Osteocyte (in vitro differentiated cells): Measurements from ENCODE around the gene SPATS1. TPM values are rescaled to one million over a fixed set of nuclear protein-coding genes. Genes with fewer than 3 reads are reported as not detected.
A peak's percentile ranks its signal among the peaks of the same experiment; 100 is the strongest.

Experiments
- DNase-seq: peaks from one replicate; pipeline ENCODE4 v3.0.0; 2021; ENCODE audit warnings: mixed read lengths; ENCODE audit not compliant: unreplicated experiment; ENCODE audit errors: extremely low spot score
- H3K27ac Mint-ChIP-seq: one replicate; pipeline ENCODE4 v1.8.0; 2021; ENCODE audit warnings: mild to moderate bottlenecking, mixed read lengths; ENCODE audit not compliant: unreplicated experiment
- H3K27me3 Mint-ChIP-seq: one replicate; pipeline ENCODE4 v1.8.0; 2021; ENCODE audit warnings: mixed read lengths; ENCODE audit not compliant: unreplicated experiment
- H3K36me3 Mint-ChIP-seq: one replicate; pipeline ENCODE4 v1.8.0; 2021; ENCODE audit warnings: mixed read lengths; ENCODE audit not compliant: unreplicated experiment
- H3K4me1 Mint-ChIP-seq: one replicate; pipeline ENCODE4 v1.8.0; 2021; ENCODE audit warnings: mixed read lengths; ENCODE audit not compliant: unreplicated experiment
- H3K4me3 Mint-ChIP-seq: one replicate; pipeline ENCODE4 v1.8.0; 2021; ENCODE audit warnings: mild to moderate bottlenecking, moderate library complexity, mixed read lengths; ENCODE audit not compliant: unreplicated experiment
- H3K9me3 Mint-ChIP-seq: one replicate; pipeline ENCODE4 v1.8.0; 2021; ENCODE audit warnings: mixed read lengths; ENCODE audit not compliant: unreplicated experiment
- total RNA-seq: library from RNA; stranded (reverse); gene quantifications from 2 replicates; pipeline ENCODE4 v1.2.1, GENCODE V29; 2021
- TF ChIP-seq, protein P1 (sequence below): fragments of 200-600 bp; sonication (generic); IDR thresholded peaks from 2 replicates; pipeline ENCODE4 v1.5.0; 2021; ENCODE audit warnings: antibody characterized with exemption, mild to moderate bottlenecking, moderate library complexity

SPATS1 gene
- total RNA-seq, 1 donor from 2014 or later = not detected

- no peak for DNase-seq
- H3K4me3 Mint-ChIP-seq = no peak overlapping the region
- TF ChIP-seq, protein P1, sequence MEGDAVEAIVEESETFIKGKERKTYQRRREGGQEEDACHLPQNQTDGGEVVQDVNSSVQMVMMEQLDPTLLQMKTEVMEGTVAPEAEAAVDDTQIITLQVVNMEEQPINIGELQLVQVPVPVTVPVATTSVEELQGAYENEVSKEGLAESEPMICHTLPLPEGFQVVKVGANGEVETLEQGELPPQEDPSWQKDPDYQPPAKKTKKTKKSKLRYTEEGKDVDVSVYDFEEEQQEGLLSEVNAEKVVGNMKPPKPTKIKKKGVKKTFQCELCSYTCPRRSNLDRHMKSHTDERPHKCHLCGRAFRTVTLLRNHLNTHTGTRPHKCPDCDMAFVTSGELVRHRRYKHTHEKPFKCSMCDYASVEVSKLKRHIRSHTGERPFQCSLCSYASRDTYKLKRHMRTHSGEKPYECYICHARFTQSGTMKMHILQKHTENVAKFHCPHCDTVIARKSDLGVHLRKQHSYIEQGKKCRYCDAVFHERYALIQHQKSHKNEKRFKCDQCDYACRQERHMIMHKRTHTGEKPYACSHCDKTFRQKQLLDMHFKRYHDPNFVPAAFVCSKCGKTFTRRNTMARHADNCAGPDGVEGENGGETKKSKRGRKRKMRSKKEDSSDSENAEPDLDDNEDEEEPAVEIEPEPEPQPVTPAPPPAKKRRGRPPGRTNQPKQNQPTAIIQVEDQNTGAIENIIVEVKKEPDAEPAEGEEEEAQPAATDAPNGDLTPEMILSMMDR = peak; percentile 80
- no peaks in the 10 kb centered on the region for H3K9me3 Mint-ChIP-seq
- H3K27me3 Mint-ChIP-seq = peaks cover 38% of the 10 kb centered on the region
- H3K27ac Mint-ChIP-seq = no peak overlapping the region
- no peaks in the 10 kb centered on the region for H3K36me3 Mint-ChIP-seq
- H3K4me1 Mint-ChIP-seq = peaks cover 5% of the 10 kb centered on the region
These were observed 4.0 kb upstream of the SPATS1 start for GRCh38 chr6:44338228-44339122.

DNA sequence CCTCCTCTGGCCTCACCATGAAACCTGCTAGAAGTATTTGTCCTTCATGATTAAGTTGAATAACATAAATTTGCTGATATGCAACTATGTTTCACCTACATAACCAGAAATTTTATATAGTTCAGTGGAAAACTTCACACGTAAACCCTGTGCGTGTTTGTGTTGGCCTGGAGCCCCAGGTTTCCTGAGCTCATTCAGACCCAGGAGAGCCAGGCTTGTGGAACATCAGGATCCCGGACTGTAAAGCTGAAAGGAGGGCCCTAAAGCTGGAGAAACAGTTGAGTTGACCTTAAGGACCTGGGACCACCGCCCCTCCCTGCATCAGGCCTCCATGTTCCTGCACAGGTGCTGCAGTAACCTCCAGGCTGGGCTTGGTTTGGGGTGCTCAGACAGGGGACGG lies 3.1 kb upstream of the SPATS1 start:
- H3K4me3 Mint-ChIP-seq = no peak overlapping the region
- H3K36me3 Mint-ChIP-seq = no peaks in the 10 kb centered on the region
- H3K9me3 Mint-ChIP-seq = no peaks in the 10 kb centered on the region
- DNase-seq = no peak
- TF ChIP-seq, protein P1 = no peak
- peaks cover 5% of the 10 kb centered on the region for H3K4me1 Mint-ChIP-seq
- H3K27me3 Mint-ChIP-seq = peaks cover 45% of the 10 kb centered on the region
- H3K27ac Mint-ChIP-seq = no peak overlapping the region

GRCh38 chr6:44339763-44340625 lies 2.5 kb upstream of the SPATS1 start:
- Mint-ChIP-seq H3K27me3 (peaks cover 52% of the 10 kb centered on the region), H3K4me3 (no peak overlapping the region), H3K9me3 (no peaks in the 10 kb centered on the region), H3K36me3 (no peaks in the 10 kb centered on the region), H3K4me1 (peaks cover 5% of the 10 kb centered on the region), H3K27ac (no peak overlapping the region)
- DNase-seq = no peak
- TF ChIP-seq, protein P1 = no peak

GRCh38 chr6:44341095-44341890 lies 1.2 kb upstream of the SPATS1 start:
- Mint-ChIP-seq H3K9me3 (no peaks in the 10 kb centered on the region), H3K27me3 (peaks cover 53% of the 10 kb centered on the region), H3K27ac (no peak overlapping the region), H3K4me3 (no peak overlapping the region), H3K36me3 (no peaks in the 10 kb centered on the region), H3K4me1 (peaks cover 5% of the 10 kb centered on the region)
- DNase-seq = no peak
- TF ChIP-seq, protein P1 = no peak
